ENCODE data around the gene ZNF488. TPM values are rescaled to one million over a fixed set of nuclear protein-coding genes. Genes with fewer than 3 reads are reported as not detected.

The ZNF488 gene
- 10.9 to 15.0 TPM (median 13.2 TPM) in 5 replicates for total RNA-seq (2022; extraction: Qiagen RNA extraction)

GRCh38 chr10:47384148-47384921 is at the start of gene ZNF488:
ZNF488 (minus strand) TSS chr10:47384293; CDS start chr10:47368829, 15,464 bp downstream.

GRCh38 chr10:47348138-47348651 is 35.9 kb downstream of the ZNF488 start, which contains the start of gene RBP3:
RBP3 (plus strand) TSS chr10:47348363; CDS start chr10:47348485, 122 bp downstream.

GRCh38 chr10:47322300-47323061 is 61.6 kb downstream of the ZNF488 start, which contains the start of gene GDF2:
GDF2 (plus strand) TSS chr10:47322454; CDS start chr10:47322669, 215 bp downstream.

Other genes starting within 250 kb of the ZNF488 start
- gene GDF10, start 84.1 kb downstream of the ZNF488 start, total RNA-seq (2022; extraction: Qiagen RNA extraction), result 0.03 to 0.10 TPM (median 0.07 TPM) in 5 replicates
- not detected in 5 replicates for gene GDF2, start 61.8 kb downstream of the ZNF488 start, total RNA-seq (2022; extraction: Qiagen RNA extraction)
- gene RBP3, start 35.9 kb downstream of the ZNF488 start, total RNA-seq (2022; extraction: Qiagen RNA extraction), result not detected in 5 replicates
- 28.3 to 41.4 TPM (median 35.1 TPM) in 5 replicates for gene ANXA8, start 99.8 kb upstream of the ZNF488 start, total RNA-seq (2022; extraction: Qiagen RNA extraction)
- gene FAM25G, start 107.4 kb upstream of the ZNF488 start, total RNA-seq (2022; extraction: Qiagen RNA extraction), result 0.85 to 1.5 TPM (median 1.1 TPM) in 3 of 5 replicates, not detected in the others
- gene AGAP9, start 139.3 kb upstream of the ZNF488 start, total RNA-seq (2022; extraction: Qiagen RNA extraction), result 8.4 to 10.5 TPM (median 9.7 TPM) in 5 replicates